GM21360 (cell line): ENCODE data around the gene ALKBH4.
"Not testable (repeated sequence)": the region's sequence is repeated elsewhere in the genome, so short reads cannot be mapped to it uniquely, and the experiment has no call there.

Source experiments
- ATAC-seq: cut with Tn5 transposase; IDR thresholded peaks from one replicate; pipeline ENCODE4 v1.9.1; 2021; ENCODE audit warnings: mild to moderate bottlenecking, moderate library complexity; ENCODE audit not compliant: unreplicated experiment

ALKBH4 gene

GRCh38 chr7:102455596-102455995, 9.1 kb downstream of the ALKBH4 start:
- no peak for ATAC-seq

GRCh38 chr7:102454932-102455331, 9.7 kb downstream of the ALKBH4 start:
- ATAC-seq: not testable (repeated sequence)

- ATAC-seq: no peak
Observed at GRCh38 chr7:102454468-102454867, 10.2 kb downstream of the ALKBH4 start.

- no peak for ATAC-seq
Observed at GRCh38 chr7:102453319-102453718, 11.3 kb downstream of the ALKBH4 start.

GRCh38 chr7:102452451-102452850, 12.2 kb downstream of the ALKBH4 start:
- ATAC-seq: no peak

- no peak for ATAC-seq
Observed at GRCh38 chr7:102451371-102452054, 13.2 kb downstream of the ALKBH4 start.

GRCh38 chr7:102450242-102450641, 14.4 kb downstream of the ALKBH4 start:
- no peak for ATAC-seq

GRCh38 chr7:102449136-102449535, 15.5 kb downstream of the ALKBH4 start:
- ATAC-seq: no peak

GRCh38 chr7:102447311-102447710, 17.4 kb downstream of the ALKBH4 start:
- ATAC-seq: no peak

GRCh38 chr7:102446387-102447156, 18.1 kb downstream of the ALKBH4 start:
- ATAC-seq: no peak

- ATAC-seq: no peak
Observed at GRCh38 chr7:102445674-102446071, 19.0 kb downstream of the ALKBH4 start.

GRCh38 chr7:102444961-102445673, 19.5 kb downstream of the ALKBH4 start:
- peak; percentile 37 for ATAC-seq

GRCh38 chr7:102439963-102440795, 24.5 kb downstream of the ALKBH4 start:
- no peak for ATAC-seq

GRCh38 chr7:102436118-102436517, 28.5 kb downstream of the ALKBH4 start:
- no peak for ATAC-seq

- ATAC-seq: no peak
Observed at GRCh38 chr7:102434039-102434486, 30.6 kb downstream of the ALKBH4 start.

- ATAC-seq: peak; percentile 53
Observed at GRCh38 chr7:102433219-102434038, 31.2 kb downstream of the ALKBH4 start, which contains the start of gene ORAI2. Gene ORAI2, plus strand, starts transcription at chr7:102433575. Its CDS starts 5,382 bp downstream, at chr7:102438957.

GRCh38 chr7:102432442-102433218, 32.0 kb downstream of the ALKBH4 start:
- ATAC-seq: peak; percentile 25

- no peak for ATAC-seq
Observed at GRCh38 chr7:102431617-102432298, 32.9 kb downstream of the ALKBH4 start.
